CD4-positive, alpha-beta T cell treated with Interleukin-2 at 100 ng/mL for 4 hours (primary cell): ENCODE data around the gene PXDC1.
"Not testable (repeated sequence)": the region's sequence is repeated elsewhere in the genome, so short reads cannot be mapped to it uniquely, and the experiment has no call there.

Source experiments
- DNase-seq: peaks from one replicate; pipeline ENCODE4 v3.0.0-alpha.2; 2020; ENCODE audit warnings: low spot score

The PXDC1 gene

GRCh38 chr6:3731700-3732099, 19.8 kb downstream of the PXDC1 start:
- DNase-seq, result no peak

DNA sequence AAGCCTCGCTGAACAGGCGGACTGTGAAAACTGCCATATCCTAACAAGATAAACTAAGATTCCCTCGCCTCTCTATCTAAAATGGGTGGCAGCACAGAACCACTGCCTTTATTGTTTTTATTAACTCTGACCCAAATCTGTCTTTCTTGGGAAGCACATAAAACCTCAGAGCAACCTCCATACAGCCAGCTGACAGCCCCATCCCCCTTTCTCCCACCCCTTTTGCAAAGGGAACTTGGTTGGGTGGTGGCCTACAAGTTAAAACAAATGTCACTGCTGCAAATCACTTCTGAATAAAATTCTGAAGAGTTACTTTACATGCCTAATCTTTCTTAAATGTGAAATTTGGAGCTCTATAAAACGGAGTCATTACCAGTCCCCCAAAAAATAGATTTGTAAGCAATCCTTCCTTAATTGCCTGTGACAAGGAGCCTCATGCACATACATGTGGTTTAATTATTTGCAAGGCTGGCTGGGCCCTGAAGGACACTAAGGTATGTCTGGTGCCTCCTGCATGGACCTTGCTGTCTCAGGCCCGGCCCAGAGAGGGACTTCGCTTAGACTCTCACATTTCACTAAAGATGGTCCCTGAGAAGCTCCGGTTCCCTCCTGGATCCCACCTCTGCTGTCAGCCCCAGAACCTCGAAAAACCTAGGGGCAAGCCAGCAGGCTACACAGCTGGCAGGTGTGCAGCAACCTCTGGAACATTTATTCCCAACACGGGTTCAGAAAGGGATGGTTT, 21.7 kb downstream of the PXDC1 start:
- DNase-seq, result no peak

DNA sequence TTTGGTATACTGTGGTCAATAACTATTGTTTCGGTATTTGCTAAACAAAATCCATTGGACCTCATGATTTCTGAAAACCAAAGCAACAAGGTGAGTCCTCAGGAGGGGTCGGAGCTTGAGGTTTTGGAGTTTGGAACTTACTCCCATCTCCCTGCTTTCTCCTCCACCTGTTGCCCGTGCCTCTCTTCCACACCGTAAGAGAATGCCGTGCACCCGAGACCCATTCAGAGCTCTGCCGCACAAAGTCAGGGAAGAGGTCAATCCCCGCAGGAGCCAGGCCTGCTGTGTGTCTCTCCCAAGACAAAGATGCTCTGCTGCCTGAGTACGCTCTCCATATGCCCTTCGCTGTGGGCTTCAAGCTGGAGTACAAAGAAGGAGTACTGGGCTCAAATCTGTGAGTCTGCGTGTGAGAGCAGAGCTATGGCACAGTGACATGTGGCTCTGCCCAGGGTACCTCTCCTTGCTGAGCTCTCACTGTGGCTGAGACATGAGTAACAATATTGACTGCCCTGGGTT, 23.9 kb downstream of the PXDC1 start:
- no peak for DNase-seq

DNA sequence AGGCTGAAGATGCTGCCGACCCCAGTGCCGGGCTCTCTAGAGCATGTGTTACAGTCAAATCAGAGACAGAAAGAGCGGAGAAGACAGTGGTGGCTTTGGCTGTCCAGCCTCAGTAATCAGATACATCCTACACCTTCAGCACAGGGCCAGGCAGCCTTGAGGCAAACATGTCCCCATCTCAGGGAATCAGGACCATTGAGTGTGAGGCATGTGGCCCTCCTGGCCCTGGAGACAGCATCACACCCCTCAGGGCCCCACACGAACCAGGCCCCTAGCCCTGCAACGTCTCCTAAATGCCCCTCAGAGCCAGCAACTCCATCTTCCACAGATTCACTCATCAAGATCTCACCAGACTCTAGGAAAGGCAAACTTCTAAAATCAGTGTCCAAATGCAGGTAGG, 24.5 kb downstream of the PXDC1 start:
- DNase-seq, result no peak

DNA sequence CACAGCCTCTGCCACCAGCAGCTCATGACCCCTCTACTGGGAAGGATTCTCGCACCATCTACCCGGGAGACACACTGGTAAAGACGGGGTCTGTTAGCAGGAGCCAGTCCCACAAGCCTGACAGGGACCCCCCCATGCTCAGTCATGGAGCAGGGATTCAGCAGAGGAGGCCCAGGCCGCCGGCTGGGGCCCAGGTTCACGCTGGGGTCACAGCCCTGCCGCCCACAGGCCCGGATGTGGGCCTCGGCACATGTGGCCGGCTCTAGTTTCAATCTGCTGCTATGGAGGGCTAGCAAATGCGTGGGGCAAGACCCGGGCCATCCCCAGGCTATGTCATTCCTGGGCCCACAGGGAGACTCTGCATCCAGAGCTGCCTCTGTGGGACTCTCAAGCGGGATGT, 25.1 kb downstream of the PXDC1 start:
- no peak for DNase-seq

DNA sequence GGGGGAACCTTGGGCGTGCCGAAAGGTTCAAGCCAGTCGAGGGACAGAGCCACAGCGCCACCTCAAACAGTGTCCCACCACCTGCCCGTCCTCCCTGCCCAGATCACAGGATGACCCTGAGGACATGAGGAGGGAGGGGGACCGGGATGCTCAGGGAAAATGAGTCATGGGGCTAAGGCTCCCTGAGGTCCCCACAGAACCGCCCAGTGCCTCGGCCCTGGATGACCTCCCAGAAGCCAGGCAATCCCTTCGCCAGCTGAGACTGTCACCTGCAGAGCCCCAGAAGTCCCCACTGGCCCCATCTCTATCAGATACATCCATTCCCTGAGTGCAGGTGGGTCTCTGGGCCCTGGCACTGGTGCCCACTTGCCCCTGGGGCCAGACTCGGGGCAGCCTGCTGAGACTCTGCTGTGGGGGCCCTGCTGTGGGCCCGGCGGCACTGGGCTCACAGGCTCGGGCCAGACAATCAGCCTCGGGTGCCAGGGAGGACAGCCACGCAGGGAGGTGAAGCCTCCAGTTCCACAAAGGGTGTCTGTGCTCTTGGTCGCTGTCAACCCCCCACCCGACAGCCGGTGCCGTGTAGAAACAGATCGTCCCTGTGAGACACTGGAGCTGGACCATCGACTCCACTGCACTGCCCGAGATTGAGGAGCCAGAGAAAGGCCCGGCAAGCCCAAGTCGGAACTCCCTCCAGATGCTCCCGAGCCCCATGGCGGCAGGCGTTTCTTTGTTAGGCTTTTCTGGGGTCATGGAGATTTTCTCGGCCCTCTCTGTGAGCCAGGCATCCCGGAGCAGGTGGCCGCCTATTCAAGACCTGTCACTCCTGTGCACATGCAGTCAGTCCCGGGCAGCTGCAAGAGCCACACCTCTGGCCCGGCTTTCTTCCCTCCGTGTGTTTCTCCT, 26.1 kb downstream of the PXDC1 start:
- no peak for DNase-seq

GRCh38 chr6:3724451-3725144, 26.9 kb downstream of the PXDC1 start:
- DNase-seq, result no peak

DNA sequence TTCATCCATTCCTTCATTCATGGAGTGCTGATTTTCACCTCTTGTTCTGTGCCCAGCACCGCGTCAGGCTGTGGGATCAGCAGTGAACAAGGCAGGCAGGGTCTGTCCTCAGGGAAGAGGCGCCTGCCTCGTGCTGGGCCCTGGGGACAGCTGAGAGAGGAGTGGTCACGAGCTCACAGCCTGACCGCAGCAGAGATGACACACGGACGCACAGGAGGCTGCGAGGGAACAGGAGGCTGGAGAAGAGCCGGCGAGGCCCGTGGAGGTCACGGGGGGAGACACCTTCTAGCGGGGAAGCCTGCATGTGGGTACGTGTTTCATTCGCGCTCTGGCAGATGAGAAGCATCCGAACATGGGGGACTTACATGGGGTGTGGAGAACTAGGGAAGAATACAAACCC, 27.5 kb downstream of the PXDC1 start:
- no peak for DNase-seq

DNA sequence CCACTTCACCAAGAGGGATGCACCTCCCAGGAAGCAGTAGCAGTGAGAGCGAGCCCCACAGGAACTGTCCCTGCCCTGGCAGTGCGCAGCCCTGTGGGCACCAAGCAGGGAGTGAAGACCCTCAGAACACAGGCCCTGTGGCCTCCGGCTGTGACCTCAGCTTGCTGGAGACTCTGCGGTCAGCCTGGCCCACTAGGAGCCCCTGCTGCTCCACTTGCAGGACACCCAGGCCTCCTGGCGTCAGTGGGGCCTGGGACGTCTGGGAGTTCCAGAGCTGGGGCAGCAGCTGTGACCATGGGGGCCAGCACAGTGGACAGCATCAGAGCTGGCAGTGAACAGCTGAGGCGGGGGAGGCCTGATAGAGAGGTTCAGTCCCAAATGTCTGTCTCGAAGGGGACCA, 28.3 kb downstream of the PXDC1 start:
- no peak for DNase-seq

- no peak for DNase-seq
Measured at GRCh38 chr6:3722785-3723184, 28.7 kb downstream of the PXDC1 start.

GRCh38 chr6:3721810-3722621, 29.5 kb downstream of the PXDC1 start:
- no peak for DNase-seq

GRCh38 chr6:3720770-3721169, 30.7 kb downstream of the PXDC1 start:
- not testable (repeated sequence) for DNase-seq

- no peak for DNase-seq
Measured at GRCh38 chr6:3719462-3720308, 31.8 kb downstream of the PXDC1 start.

- DNase-seq, result no peak
Measured at GRCh38 chr6:3718407-3718806, 33.1 kb downstream of the PXDC1 start.

DNA sequence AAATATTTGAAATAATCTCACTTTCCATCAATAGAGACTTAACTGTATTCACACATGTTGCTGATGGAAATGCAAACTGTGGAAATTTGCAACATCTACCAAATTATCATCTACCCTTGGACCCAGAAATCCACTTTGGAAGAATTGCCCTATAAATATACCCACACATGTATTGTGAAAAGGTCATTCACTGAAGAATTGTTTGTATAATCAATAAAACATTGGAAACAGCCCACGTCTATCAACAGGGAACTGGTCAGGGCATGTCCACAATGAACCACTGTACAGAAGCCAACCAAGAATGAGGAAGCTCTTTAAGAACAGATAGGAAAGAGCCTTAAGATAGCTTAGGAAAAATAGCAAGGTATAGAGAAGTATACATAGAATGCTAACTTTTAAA, 36.2 kb downstream of the PXDC1 start:
- no peak for DNase-seq

GRCh38 chr6:3714768-3715167, 36.7 kb downstream of the PXDC1 start:
- DNase-seq, result no peak

DNA sequence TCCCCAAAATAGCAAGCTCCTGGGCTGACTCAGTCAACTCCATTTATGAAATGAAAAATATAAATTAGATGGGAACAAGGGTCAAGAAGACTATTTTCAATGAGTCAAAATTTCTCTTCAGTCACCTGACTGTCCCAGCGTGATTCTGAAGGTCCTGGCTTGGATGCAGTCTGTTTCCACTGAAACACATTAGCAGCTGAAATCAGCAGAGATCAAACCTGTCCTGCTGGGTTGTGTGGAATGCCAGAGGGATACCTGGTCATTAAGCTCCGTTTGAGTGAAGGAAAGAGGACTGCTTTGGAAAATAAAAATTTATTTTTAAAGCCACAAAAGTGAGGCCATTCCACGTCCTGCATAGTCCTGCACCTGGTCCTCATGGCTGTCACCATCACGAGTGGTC, 37.4 kb downstream of the PXDC1 start:
- no peak for DNase-seq

- DNase-seq, result no peak
Measured at GRCh38 chr6:3712827-3713665, 38.5 kb downstream of the PXDC1 start.

- no peak for DNase-seq
Measured at GRCh38 chr6:3711776-3712175, 39.7 kb downstream of the PXDC1 start.

GRCh38 chr6:3710403-3710802, 41.1 kb downstream of the PXDC1 start:
- no peak for DNase-seq
